ENCODE measurements around the gene ETV6. TPM values are rescaled to one million over a fixed set of nuclear protein-coding genes. Genes with fewer than 3 reads are reported as not detected.

Gene ETV6
- total RNA-seq, 4 donors from 2014 or later, result 17.2 to 28.2 (median 19.3) TPM

DNA sequence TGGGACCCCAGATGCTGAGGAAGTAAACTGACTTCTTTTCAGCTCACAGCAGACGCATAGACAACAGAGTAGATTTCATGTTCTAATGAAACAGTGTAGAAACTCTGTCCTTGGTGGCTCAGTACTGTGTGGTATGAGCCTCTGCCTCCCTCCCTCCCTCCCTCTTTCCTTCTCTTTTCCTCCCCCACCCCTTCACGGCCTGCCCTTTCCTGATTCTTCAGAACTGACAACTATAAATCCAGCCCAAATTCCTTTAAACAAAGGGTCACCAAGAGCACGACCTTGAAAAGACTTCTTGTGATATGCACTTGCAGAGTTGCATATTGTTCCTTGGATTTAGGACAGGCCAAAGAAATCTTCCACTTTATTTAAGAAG lies 164.0 kb downstream of the ETV6 start:
- TF ChIP-seq, protein P1, sequence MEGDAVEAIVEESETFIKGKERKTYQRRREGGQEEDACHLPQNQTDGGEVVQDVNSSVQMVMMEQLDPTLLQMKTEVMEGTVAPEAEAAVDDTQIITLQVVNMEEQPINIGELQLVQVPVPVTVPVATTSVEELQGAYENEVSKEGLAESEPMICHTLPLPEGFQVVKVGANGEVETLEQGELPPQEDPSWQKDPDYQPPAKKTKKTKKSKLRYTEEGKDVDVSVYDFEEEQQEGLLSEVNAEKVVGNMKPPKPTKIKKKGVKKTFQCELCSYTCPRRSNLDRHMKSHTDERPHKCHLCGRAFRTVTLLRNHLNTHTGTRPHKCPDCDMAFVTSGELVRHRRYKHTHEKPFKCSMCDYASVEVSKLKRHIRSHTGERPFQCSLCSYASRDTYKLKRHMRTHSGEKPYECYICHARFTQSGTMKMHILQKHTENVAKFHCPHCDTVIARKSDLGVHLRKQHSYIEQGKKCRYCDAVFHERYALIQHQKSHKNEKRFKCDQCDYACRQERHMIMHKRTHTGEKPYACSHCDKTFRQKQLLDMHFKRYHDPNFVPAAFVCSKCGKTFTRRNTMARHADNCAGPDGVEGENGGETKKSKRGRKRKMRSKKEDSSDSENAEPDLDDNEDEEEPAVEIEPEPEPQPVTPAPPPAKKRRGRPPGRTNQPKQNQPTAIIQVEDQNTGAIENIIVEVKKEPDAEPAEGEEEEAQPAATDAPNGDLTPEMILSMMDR (IDR thresholded peaks at IDR 0.05; ENCODE audit: low read depth), result no peak

GRCh38 chr12:11814374-11814773 lies 164.9 kb downstream of the ETV6 start:
- TF ChIP-seq, protein P1 (IDR thresholded peaks at IDR 0.05; ENCODE audit: low read depth), result no peak

- TF ChIP-seq, protein P1 (IDR thresholded peaks at IDR 0.05; ENCODE audit: low read depth), result no peak
Observed at GRCh38 chr12:11815397-11815796, 165.9 kb downstream of the ETV6 start.

DNA sequence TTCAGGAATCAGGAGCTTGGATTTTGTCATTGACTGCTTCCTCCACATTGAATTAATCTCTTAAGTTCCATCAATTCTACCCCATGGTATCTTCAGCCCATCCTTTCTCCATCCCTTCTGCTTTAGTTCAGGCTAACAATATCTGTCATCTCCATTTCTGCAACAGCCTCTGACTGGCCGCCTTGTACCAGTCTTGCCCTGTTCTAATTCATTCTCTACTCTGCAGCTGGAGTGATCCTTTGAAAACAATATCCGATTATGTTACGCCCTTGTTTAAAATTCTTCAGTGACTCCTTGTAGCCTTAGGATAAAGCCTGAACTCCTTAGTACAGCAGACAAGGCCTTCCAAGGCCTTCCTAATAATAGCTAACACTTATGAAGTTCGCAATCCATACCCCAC lies 170.2 kb downstream of the ETV6 start:
- TF ChIP-seq, protein P1 (IDR thresholded peaks at IDR 0.05; ENCODE audit: low read depth), result no peak

DNA sequence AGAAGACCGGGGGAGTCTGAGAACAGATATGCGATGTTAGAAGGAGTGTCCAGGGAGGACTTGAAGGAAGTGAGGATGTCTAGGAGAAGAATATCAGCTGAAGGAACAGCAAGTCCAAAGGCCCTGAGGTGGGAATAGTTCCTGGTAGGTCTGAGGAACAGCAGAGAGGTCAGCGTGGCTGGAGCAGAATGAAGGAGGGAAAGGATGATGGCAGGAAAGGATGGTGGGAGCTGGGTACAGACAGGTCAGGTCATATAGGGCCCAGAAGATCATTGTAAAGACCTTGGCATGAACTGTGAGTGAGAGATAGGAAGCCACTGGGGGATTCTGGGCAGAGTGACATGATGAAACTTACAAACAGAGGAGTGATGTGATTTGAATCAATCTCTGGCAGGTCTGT lies 171.0 kb downstream of the ETV6 start:
- TF ChIP-seq, protein P1 (IDR thresholded peaks at IDR 0.05; ENCODE audit: low read depth), result no peak

DNA sequence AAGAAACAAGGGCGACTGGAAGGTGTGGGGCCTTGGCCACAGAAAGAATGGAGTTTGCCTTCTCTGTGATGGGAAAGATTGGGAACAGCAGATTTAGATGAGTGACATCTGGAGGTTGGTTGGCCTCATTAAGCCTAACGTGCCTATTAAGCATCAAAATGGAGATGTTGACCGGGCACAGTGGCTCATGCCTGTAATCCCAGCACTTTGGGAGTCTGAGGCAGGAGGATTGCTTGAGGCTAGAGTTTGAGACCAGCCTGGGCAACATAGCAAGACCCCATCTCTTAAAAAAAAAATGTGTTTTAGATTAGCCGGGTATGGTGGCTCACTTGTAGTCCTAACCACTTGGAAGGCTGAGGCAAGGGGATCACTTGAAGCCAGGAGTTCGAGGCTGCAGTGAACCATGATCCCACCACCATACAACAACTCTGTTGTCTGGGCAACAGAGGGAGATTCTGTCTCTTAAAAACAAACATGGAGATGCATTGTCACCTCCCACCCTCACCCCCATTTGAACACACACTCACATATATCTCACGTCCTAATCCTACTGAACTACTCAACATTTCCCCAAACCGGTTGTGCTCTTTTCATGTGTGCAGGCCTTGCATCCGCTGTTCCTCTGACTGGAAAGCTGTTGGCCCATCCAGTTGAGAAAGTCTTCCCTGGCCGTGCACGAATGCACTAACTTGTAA lies 172.1 kb downstream of the ETV6 start:
- TF ChIP-seq, protein P1 (IDR thresholded peaks at IDR 0.05; ENCODE audit: low read depth), result no peak

GRCh38 chr12:11822081-11822834 lies 172.8 kb downstream of the ETV6 start:
- TF ChIP-seq, protein P1 (IDR thresholded peaks at IDR 0.05; ENCODE audit: low read depth), result no peak
